Mesenchymal stem cell (in vitro differentiated cells and primary cell): ENCODE measurements around the gene QPCT.

Source experiments
- DNase-seq: peaks from one replicate; pipeline ENCODE4 v3.0.0-alpha.2; 2013
- H2AFZ ChIP-seq: one replicate; pipeline ENCODE4 v1.6.1; 2013; ENCODE audit warnings: low read depth, mild to moderate bottlenecking, control low read depth, inconsistent platforms, low read length, moderate library complexity
- H2AK5ac ChIP-seq: 2 replicates; pipeline ENCODE4 v1.6.1; 2013; ENCODE audit warnings: low read length, moderate library complexity, mild to moderate bottlenecking, inconsistent platforms; ENCODE audit not compliant: severe bottlenecking
- H2BK120ac ChIP-seq: one replicate; pipeline ENCODE4 v1.6.1; 2013; ENCODE audit warnings: low read depth, mild to moderate bottlenecking, inconsistent platforms, low read length, moderate library complexity
- H2BK12ac ChIP-seq, 2 experiments: one replicate each; pipeline ENCODE4 v1.6.1; 2013; ENCODE audit warnings: inconsistent platforms in 2 of 2, low read length in 2 of 2, mild to moderate bottlenecking in 2 of 2, moderate library complexity in 2 of 2, control low read depth in 1 of 2
- H2BK15ac ChIP-seq: one replicate; pipeline ENCODE4 v1.6.1; 2013; ENCODE audit warnings: mild to moderate bottlenecking, low read depth, inconsistent platforms; ENCODE audit not compliant: poor library complexity, severe bottlenecking
- H2BK5ac ChIP-seq: 2 replicates; pipeline ENCODE4 v1.6.1; 2013; ENCODE audit warnings: low read depth, mild to moderate bottlenecking, low read length, control low read depth, inconsistent platforms; ENCODE audit not compliant: poor library complexity, severe bottlenecking
- H3K14ac ChIP-seq, 2 experiments: one replicate each; pipeline ENCODE4 v1.6.1; 2013; ENCODE audit warnings: inconsistent platforms in 2 of 2, low read length in 2 of 2, control low read depth in 1 of 2, mild to moderate bottlenecking in 1 of 2, moderate library complexity in 1 of 2
- H3K18ac ChIP-seq, 2 experiments: one replicate each; pipeline ENCODE4 v1.6.1; 2013; ENCODE audit warnings: inconsistent platforms in 2 of 2, low read length in 2 of 2, control low read depth in 1 of 2, low read depth in 1 of 2, mild to moderate bottlenecking in 1 of 2
- H3K23ac ChIP-seq, 2 experiments: one replicate each; pipeline ENCODE4 v1.6.1; 2013; ENCODE audit warnings: inconsistent platforms in 2 of 2, low read length in 2 of 2, mild to moderate bottlenecking in 2 of 2, moderate library complexity in 2 of 2, control low read depth in 1 of 2
- H3K27ac ChIP-seq: 2 replicates; pipeline ENCODE4 v1.5.1; 2013; ENCODE audit warnings: mild to moderate bottlenecking, moderate library complexity, low read length, control low read depth, inconsistent platforms; ENCODE audit not compliant: poor library complexity, severe bottlenecking
- H3K27me3 ChIP-seq, 2 experiments: 2 replicates each; pipeline versions ENCODE4 v1.6.1 to v1.7.0; 2013; ENCODE audit warnings: low read length in 2 of 2, mild to moderate bottlenecking in 2 of 2, moderate library complexity in 2 of 2, control low read depth in 1 of 2, inconsistent platforms in 1 of 2; ENCODE audit not compliant: control insufficient read depth in 1 of 2, insufficient read depth in 1 of 2
- H3K36me3 ChIP-seq, 2 experiments: 2 replicates each; pipeline versions ENCODE4 v1.6.1 to v1.7.0; 2013; ENCODE audit warnings: low read length in 2 of 2, control low read depth in 1 of 2, inconsistent platforms in 1 of 2, low read depth in 1 of 2, mild to moderate bottlenecking in 1 of 2; ENCODE audit not compliant: insufficient read depth in 2 of 2, control insufficient read depth in 1 of 2
- H3K4ac ChIP-seq, 2 experiments: one replicate each; pipeline ENCODE4 v1.6.1; 2013; ENCODE audit warnings: inconsistent platforms in 2 of 2, low read length in 2 of 2, mild to moderate bottlenecking in 2 of 2, moderate library complexity in 2 of 2, control low read depth in 1 of 2, low read depth in 1 of 2
- H3K4me1 ChIP-seq: 2 replicates; pipeline ENCODE4 v1.6.1; 2013; ENCODE audit warnings: low read depth, low read length, control low read depth; ENCODE audit not compliant: control insufficient read depth, insufficient read depth
- H3K4me2 ChIP-seq: 2 replicates; pipeline ENCODE4 v1.6.1; 2013; ENCODE audit warnings: low read length, mild to moderate bottlenecking, inconsistent platforms; ENCODE audit not compliant: poor library complexity, severe bottlenecking
- H3K4me3 ChIP-seq, 2 experiments: 2 replicates each; pipeline versions ENCODE4 v1.5.1 to v1.7.0; 2013; ENCODE audit warnings: low read length in 2 of 2, mild to moderate bottlenecking in 2 of 2, control low read depth in 1 of 2, low read depth in 1 of 2; ENCODE audit not compliant: insufficient read depth in 1 of 2
- H3K79me1 ChIP-seq: replicated peaks from 2 replicates; pipeline ENCODE4 v1.6.1; 2013; ENCODE audit warnings: mild to moderate bottlenecking, control low read depth, low read length, inconsistent platforms; ENCODE audit not compliant: poor library complexity, severe bottlenecking
- H3K9ac ChIP-seq: 2 replicates; pipeline ENCODE4 v1.7.0; 2013; ENCODE audit warnings: mild to moderate bottlenecking, low read length, moderate library complexity
- H3K9me3 ChIP-seq: 2 replicates; pipeline ENCODE4 v1.7.0; 2013; ENCODE audit warnings: mild to moderate bottlenecking, low read length; ENCODE audit not compliant: control insufficient read depth
- H4K8ac ChIP-seq: one replicate; pipeline ENCODE4 v1.6.1; 2013; ENCODE audit warnings: inconsistent platforms, mild to moderate bottlenecking, low read length, moderate library complexity
- H4K91ac ChIP-seq: one replicate; pipeline ENCODE4 v1.6.1; 2013; ENCODE audit warnings: mild to moderate bottlenecking, low read length, inconsistent platforms
- WGBS: methylation state at CpG from one replicate; pipeline ENCODE4 v1.1.7; 2013; ENCODE audit warnings: mixed read lengths; 5-methylcytosine and 5-hydroxymethylcytosine counted together

Gene QPCT

DNA sequence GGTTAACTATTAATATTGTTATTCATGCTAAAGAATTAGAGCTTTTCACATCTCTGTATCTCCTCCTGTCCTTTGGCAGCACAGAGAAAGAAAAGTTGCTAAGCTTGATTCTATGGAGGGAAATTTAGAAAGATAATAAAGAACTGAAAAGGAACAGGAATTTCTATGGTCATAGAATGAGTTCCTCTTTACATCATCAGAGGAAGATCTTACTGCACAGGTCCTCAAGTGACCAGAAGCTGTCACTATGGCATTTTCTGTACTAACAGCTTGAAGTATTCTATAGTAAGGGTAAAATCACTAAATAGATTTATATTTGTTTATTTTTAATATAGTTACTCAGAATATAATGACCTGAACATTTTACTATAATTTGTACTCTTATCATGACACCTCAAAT, 13.7 kb upstream of the QPCT start:
- Histone ChIP-seq H2BK15ac (no peak overlapping the region), H3K23ac (no peak overlapping the region), H3K27ac (no peak overlapping the region), H2BK5ac (no peak overlapping the region), H2AK5ac (no peak overlapping the region), H3K4me3 (no peak overlapping the region), H3K4me2 (no peak overlapping the region), H3K4ac (no peak overlapping the region), H4K8ac (no peak overlapping the region), H2BK12ac (no peak overlapping the region), H3K14ac (no peak overlapping the region), H2BK120ac (no peak overlapping the region), H3K9me3 (no peaks in the 10 kb centered on the region), H3K36me3 (no peaks in the 10 kb centered on the region), H3K9ac (no peak overlapping the region), H3K27me3 (no peaks in the 10 kb centered on the region), H2AFZ (no peak overlapping the region), H3K18ac (no peak overlapping the region), H3K79me1 (no peaks in the 10 kb centered on the region), H4K91ac (no peak overlapping the region), H3K4me1 (no peaks in the 10 kb centered on the region)
- no peak for DNase-seq

DNA sequence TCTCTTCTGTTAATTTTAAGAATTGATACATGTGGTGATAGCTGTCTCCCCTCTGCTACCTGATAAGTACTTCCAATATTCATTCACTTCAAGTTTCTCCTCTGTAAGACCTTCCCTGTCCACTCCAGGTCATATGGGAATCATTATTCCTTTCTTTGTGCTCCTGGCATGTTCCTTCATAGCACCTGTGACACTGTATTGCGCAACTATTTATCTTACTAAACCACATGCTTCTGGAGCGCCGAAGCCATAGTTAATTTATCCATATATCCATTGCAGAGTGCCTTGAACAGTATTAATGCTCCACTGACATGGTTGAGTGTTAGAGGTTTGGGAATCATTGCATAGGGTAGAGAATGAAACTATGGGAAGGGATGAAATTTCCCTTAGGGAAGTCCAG, 11.9 kb upstream of the QPCT start:
- H3K4me2 ChIP-seq: no peak overlapping the region
- H3K18ac ChIP-seq: no peak overlapping the region
- no peak overlapping the region for H2BK12ac ChIP-seq
- DNase-seq: no peak
- H2AFZ ChIP-seq: no peak overlapping the region
- no peaks in the 10 kb centered on the region for H3K27me3 ChIP-seq
- no peak overlapping the region for H3K23ac ChIP-seq
- no peak overlapping the region for H3K27ac ChIP-seq
- H3K4me1 ChIP-seq: no peaks in the 10 kb centered on the region
- H4K91ac ChIP-seq: no peak overlapping the region
- no peak overlapping the region for H2BK120ac ChIP-seq
- H3K79me1 ChIP-seq: no peaks in the 10 kb centered on the region
- H2BK5ac ChIP-seq: no peak overlapping the region
- no peaks in the 10 kb centered on the region for H3K36me3 ChIP-seq
- H4K8ac ChIP-seq: no peak overlapping the region
- H3K4ac ChIP-seq: no peak overlapping the region
- H2AK5ac ChIP-seq: no peak overlapping the region
- H3K14ac ChIP-seq: no peak overlapping the region
- no peak overlapping the region for H3K9ac ChIP-seq
- WGBS: 100% methylated on average over 1 of the region's 3 CpGs
- H2BK15ac ChIP-seq: no peak overlapping the region
- H3K4me3 ChIP-seq: no peak overlapping the region
- H3K9me3 ChIP-seq: no peaks in the 10 kb centered on the region

- no peak overlapping the region for H2BK120ac ChIP-seq
- no peak overlapping the region for H3K23ac ChIP-seq
- no peak overlapping the region for H2BK5ac ChIP-seq
- H4K8ac ChIP-seq: no peak overlapping the region
- no peak overlapping the region for H3K4me3 ChIP-seq
- H3K27me3 ChIP-seq: no peaks in the 10 kb centered on the region
- WGBS: no CpG with 5 or more reads among the region's 2 CpGs
- no peak overlapping the region for H3K18ac ChIP-seq
- no peaks in the 10 kb centered on the region for H3K4me1 ChIP-seq
- H3K27ac ChIP-seq: no peak overlapping the region
- H2AFZ ChIP-seq: no peak overlapping the region
- H3K79me1 ChIP-seq: no peaks in the 10 kb centered on the region
- no peak overlapping the region for H3K4ac ChIP-seq
- H2BK15ac ChIP-seq: no peak overlapping the region
- no peak for DNase-seq
- no peaks in the 10 kb centered on the region for H3K9me3 ChIP-seq
- H2AK5ac ChIP-seq: no peak overlapping the region
- H4K91ac ChIP-seq: no peak overlapping the region
- H3K4me2 ChIP-seq: no peak overlapping the region
- H3K9ac ChIP-seq: no peak overlapping the region
- H3K36me3 ChIP-seq: no peaks in the 10 kb centered on the region
- H2BK12ac ChIP-seq: no peak overlapping the region
- H3K14ac ChIP-seq: no peak overlapping the region
Measured at GRCh38 chr2:37333256-37333655, 11.2 kb upstream of the QPCT start.

DNA sequence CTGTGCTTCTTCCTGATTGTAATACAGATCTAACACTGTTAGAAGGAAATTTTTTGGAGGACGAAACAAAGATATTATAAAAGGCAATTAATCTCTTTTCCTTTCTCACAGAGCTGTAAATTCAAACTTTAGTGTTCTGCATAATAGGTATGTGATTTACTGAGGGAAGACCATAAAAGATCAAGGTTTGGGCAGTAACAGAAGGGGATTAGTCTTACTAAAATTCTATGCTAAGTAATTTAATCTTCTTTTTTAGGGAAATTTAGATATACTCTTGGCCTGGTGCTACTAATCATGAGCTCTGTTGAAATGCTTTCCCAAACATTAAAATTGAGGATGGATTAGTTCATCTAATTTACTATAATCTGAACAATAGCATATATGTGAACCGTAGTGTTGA, 8.8 kb upstream of the QPCT start:
- H3K36me3 ChIP-seq: no peaks in the 10 kb centered on the region
- no peak overlapping the region for H2BK5ac ChIP-seq
- no peak overlapping the region for H3K9ac ChIP-seq
- H3K9me3 ChIP-seq: no peaks in the 10 kb centered on the region
- H3K14ac ChIP-seq: no peak overlapping the region
- H2BK120ac ChIP-seq: no peak overlapping the region
- no CpG with 5 or more reads among the region's 2 CpGs for WGBS
- H2AFZ ChIP-seq: no peak overlapping the region
- H3K4me1 ChIP-seq: no peaks in the 10 kb centered on the region
- H3K4me2 ChIP-seq: no peak overlapping the region
- H4K91ac ChIP-seq: no peak overlapping the region
- H2BK12ac ChIP-seq: no peak overlapping the region
- no peak overlapping the region for H3K18ac ChIP-seq
- H3K27ac ChIP-seq: no peak overlapping the region
- no peak overlapping the region for H3K4ac ChIP-seq
- H2AK5ac ChIP-seq: no peak overlapping the region
- no peak for DNase-seq
- H3K79me1 ChIP-seq: no peaks in the 10 kb centered on the region
- no peak overlapping the region for H2BK15ac ChIP-seq
- H3K23ac ChIP-seq: no peak overlapping the region
- H3K4me3 ChIP-seq: no peak overlapping the region
- H3K27me3 ChIP-seq: no peaks in the 10 kb centered on the region
- no peak overlapping the region for H4K8ac ChIP-seq
